SK-N-SH treated with all-trans-retinoic acid at 6 μM for 48 hours (cell line): ENCODE results near the gene KLK6.

Experiments used
- ATAC-seq: fragments of 200-7000 bp; cut with Tn5 transposase; 3 replicates; pipeline ENCODE4 v1.9.1; 2020; ENCODE audit warnings: mild to moderate bottlenecking, moderate library complexity
- ARNTL ChIP-seq: fragments of 450-650 bp; formaldehyde crosslinking; IDR thresholded peaks from 2 replicates; pipeline ENCODE4 v1.5.0; 2020; ENCODE audit warnings: low read depth, mild to moderate bottlenecking, moderate library complexity, borderline replicate concordance
- BACH2 ChIP-seq: fragments of 250-450 bp; sonication (Bioruptor Pico); IDR thresholded peaks from 2 replicates; pipeline ENCODE4 v1.9.0; 2021; ENCODE audit warnings: mild to moderate bottlenecking, borderline replicate concordance
- GLIS3 ChIP-seq: fragments of 250-450 bp; sonication (Bioruptor Pico); IDR thresholded peaks from 2 replicates; pipeline ENCODE4 v1.5.0; 2020; ENCODE audit warnings: mild to moderate bottlenecking, moderate library complexity
- OSR1 ChIP-seq: fragments of 250-450 bp; sonication (Bioruptor Pico); IDR thresholded peaks from 2 replicates; pipeline ENCODE4 v1.8.0; 2022; ENCODE audit warnings: moderate library complexity, mild to moderate bottlenecking, inconsistent platforms
- RARB ChIP-seq: fragments of 250-450 bp; sonication (Bioruptor Pico); IDR thresholded peaks from 2 replicates; pipeline ENCODE4 v1.8.0; 2021; ENCODE audit warnings: mild to moderate bottlenecking, moderate library complexity
- TCF4 ChIP-seq: fragments of 250-450 bp; sonication (Bioruptor Pico); IDR thresholded peaks from 2 replicates; pipeline ENCODE4 v1.8.0; 2021; ENCODE audit warnings: mild to moderate bottlenecking, moderate library complexity, borderline replicate concordance
- TOX ChIP-seq: fragments of 250-450 bp; sonication (Bioruptor Pico); IDR thresholded peaks from 2 replicates; pipeline ENCODE4 v1.8.0; 2021; ENCODE audit warnings: mild to moderate bottlenecking, moderate library complexity, borderline replicate concordance
- ZC3H10 ChIP-seq: fragments of 250-450 bp; sonication (Bioruptor Pico); IDR thresholded peaks from 2 replicates; pipeline ENCODE4 v1.5.1; 2021; ENCODE audit warnings: mild to moderate bottlenecking, moderate library complexity
- ZFP3 ChIP-seq: fragments of 250-450 bp; sonication (Bioruptor Pico); IDR thresholded peaks from 2 replicates; pipeline ENCODE4 v1.5.0; 2020; ENCODE audit warnings: mild to moderate bottlenecking, moderate library complexity
- ZFP30 ChIP-seq: fragments of 450-650 bp; formaldehyde crosslinking; IDR thresholded peaks from 2 replicates; pipeline ENCODE4 v1.5.0; 2022; ENCODE audit warnings: mild to moderate bottlenecking, moderate library complexity
- ZNF565 ChIP-seq: fragments of 450-650 bp; formaldehyde crosslinking; conservative IDR thresholded peaks from 2 replicates; pipeline ENCODE4 v1.5.0; 2020; ENCODE audit warnings: low read depth, mild to moderate bottlenecking, moderate library complexity
- ZNF70 ChIP-seq: fragments of 450-650 bp; formaldehyde crosslinking; IDR thresholded peaks from 2 replicates; pipeline ENCODE4 v1.5.0; 2020; ENCODE audit warnings: mild to moderate bottlenecking, moderate library complexity
- ZNF8 ChIP-seq: fragments of 450-650 bp; formaldehyde crosslinking; IDR thresholded peaks from 2 replicates; pipeline ENCODE4 v1.5.0; 2020; ENCODE audit warnings: mild to moderate bottlenecking, moderate library complexity
- TF ChIP-seq, protein P1 (sequence below): fragments of 250-450 bp; sonication (Bioruptor Pico); IDR thresholded peaks from 2 replicates; pipeline ENCODE4 v1.5.0; 2020; ENCODE audit warnings: mild to moderate bottlenecking, moderate library complexity
- TF ChIP-seq, protein P2 (sequence below): fragments of 250-450 bp; sonication (Bioruptor Pico); IDR thresholded peaks from 2 replicates; pipeline ENCODE4 v1.8.0; 2020; ENCODE audit warnings: mild to moderate bottlenecking, moderate library complexity, borderline replicate concordance
- TF ChIP-seq, protein P3 (sequence below): fragments of 250-450 bp; sonication (Bioruptor Pico); IDR thresholded peaks from 2 replicates; pipeline ENCODE4 v1.5.1; 2021; ENCODE audit warnings: mild to moderate bottlenecking, moderate library complexity
- TF ChIP-seq, protein P4 (sequence below): fragments of 250-450 bp; sonication (Bioruptor Pico); IDR thresholded peaks from 2 replicates; pipeline ENCODE4 v1.5.1; 2020; ENCODE audit warnings: low read depth, mild to moderate bottlenecking, moderate library complexity
- TF ChIP-seq, protein P5 (sequence below): fragments of 250-450 bp; sonication (Bioruptor Pico); IDR thresholded peaks from 2 replicates; pipeline ENCODE4 v1.8.0; 2021; ENCODE audit warnings: low read depth, mild to moderate bottlenecking, moderate library complexity, borderline replicate concordance

The KLK6 gene

DNA sequence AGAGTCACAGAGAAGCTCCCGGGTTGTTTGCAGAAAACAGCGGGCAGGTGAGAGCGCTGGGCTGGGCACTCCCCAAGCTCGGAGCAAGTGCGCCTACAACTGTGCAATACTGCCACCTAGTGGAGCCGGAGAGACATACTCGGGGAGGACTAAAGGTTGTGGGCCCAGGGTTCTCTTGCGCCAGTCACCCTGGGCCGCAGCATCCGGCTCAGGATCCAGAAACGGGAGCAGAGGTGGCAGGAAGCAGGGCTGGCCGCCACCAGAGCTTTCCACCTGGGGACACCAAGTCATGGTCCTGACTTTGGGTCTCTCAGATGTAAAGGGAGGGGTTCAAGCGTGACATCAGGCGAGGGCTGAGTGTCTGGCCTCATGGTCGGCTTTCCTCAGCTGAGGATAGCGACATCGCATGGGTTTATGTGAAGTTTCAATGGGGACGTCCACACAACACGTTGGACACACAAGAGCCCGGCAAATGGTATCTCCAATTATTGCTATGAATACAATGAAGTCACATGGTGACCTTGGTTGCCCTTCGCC lies 47.0 kb downstream of the KLK6 start (continued):
- TF ChIP-seq RARB (CRISPR knock-in tag) (no peak), ZNF70 (CRISPR knock-in tag) (no peak), ARNTL (CRISPR knock-in tag) (no peak), TCF4 (CRISPR knock-in tag) (no peak), ZC3H10 (CRISPR knock-in tag) (no peak), ZFP30 (CRISPR knock-in tag) (no peak), ZNF565 (CRISPR knock-in tag) (no peak), GLIS3 (CRISPR knock-in tag) (no peak)
- TF ChIP-seq, protein P1, sequence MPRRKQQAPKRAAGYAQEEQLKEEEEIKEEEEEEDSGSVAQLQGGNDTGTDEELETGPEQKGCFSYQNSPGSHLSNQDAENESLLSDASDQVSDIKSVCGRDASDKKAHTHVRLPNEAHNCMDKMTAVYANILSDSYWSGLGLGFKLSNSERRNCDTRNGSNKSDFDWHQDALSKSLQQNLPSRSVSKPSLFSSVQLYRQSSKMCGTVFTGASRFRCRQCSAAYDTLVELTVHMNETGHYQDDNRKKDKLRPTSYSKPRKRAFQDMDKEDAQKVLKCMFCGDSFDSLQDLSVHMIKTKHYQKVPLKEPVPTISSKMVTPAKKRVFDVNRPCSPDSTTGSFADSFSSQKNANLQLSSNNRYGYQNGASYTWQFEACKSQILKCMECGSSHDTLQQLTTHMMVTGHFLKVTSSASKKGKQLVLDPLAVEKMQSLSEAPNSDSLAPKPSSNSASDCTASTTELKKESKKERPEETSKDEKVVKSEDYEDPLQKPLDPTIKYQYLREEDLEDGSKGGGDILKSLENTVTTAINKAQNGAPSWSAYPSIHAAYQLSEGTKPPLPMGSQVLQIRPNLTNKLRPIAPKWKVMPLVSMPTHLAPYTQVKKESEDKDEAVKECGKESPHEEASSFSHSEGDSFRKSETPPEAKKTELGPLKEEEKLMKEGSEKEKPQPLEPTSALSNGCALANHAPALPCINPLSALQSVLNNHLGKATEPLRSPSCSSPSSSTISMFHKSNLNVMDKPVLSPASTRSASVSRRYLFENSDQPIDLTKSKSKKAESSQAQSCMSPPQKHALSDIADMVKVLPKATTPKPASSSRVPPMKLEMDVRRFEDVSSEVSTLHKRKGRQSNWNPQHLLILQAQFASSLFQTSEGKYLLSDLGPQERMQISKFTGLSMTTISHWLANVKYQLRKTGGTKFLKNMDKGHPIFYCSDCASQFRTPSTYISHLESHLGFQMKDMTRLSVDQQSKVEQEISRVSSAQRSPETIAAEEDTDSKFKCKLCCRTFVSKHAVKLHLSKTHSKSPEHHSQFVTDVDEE (CRISPR knock-in tag): no peak

DNA sequence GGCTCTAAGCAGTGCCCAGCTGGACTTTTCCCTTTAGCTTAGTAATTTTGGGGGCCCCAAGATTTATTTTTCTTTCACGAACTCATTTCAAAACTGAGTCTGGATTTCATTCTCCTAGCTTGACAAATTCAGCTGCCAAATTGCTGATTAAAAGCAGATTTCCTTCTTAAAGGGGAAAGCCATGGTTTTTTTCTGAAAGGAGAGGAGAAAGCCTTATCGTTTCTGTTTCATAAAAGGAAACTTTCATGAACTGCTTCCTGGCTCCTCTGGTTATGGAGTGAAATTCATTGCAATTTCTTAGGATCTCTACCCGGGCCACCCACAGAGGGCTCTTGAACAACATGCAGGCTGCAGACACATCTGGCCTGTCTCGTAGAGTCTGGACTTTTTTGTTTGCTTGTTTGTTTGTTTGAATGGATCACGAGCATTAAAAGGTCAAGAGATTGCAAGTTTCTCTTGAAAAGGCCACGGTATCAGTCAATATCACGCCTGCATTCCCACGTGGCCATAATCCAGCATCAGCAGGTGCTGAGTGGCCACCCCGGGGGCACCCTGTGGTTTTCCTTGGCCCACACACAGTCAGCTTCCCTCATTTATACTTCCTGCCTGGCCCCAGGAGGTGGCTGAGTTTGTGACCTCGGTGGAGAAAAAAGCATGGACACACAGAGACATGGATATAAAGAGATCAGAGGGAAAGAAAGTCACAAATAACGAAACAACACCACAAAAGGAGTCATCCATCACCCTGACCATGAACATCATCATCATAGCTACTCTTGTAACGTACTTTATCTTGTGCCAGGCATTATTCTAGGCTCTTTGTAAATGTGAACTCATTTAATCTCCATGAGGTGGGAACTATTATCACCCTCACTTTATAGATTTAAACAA lies 47.7 kb downstream of the KLK6 start:
- TF ChIP-seq, protein P2, sequence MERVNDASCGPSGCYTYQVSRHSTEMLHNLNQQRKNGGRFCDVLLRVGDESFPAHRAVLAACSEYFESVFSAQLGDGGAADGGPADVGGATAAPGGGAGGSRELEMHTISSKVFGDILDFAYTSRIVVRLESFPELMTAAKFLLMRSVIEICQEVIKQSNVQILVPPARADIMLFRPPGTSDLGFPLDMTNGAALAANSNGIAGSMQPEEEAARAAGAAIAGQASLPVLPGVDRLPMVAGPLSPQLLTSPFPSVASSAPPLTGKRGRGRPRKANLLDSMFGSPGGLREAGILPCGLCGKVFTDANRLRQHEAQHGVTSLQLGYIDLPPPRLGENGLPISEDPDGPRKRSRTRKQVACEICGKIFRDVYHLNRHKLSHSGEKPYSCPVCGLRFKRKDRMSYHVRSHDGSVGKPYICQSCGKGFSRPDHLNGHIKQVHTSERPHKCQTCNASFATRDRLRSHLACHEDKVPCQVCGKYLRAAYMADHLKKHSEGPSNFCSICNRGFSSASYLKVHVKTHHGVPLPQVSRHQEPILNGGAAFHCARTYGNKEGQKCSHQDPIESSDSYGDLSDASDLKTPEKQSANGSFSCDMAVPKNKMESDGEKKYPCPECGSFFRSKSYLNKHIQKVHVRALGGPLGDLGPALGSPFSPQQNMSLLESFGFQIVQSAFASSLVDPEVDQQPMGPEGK: no peak
- TF ChIP-seq BACH2 (CRISPR knock-in tag): no peak
- no peak for TF ChIP-seq ARNTL (CRISPR knock-in tag)
- TF ChIP-seq, protein P3, sequence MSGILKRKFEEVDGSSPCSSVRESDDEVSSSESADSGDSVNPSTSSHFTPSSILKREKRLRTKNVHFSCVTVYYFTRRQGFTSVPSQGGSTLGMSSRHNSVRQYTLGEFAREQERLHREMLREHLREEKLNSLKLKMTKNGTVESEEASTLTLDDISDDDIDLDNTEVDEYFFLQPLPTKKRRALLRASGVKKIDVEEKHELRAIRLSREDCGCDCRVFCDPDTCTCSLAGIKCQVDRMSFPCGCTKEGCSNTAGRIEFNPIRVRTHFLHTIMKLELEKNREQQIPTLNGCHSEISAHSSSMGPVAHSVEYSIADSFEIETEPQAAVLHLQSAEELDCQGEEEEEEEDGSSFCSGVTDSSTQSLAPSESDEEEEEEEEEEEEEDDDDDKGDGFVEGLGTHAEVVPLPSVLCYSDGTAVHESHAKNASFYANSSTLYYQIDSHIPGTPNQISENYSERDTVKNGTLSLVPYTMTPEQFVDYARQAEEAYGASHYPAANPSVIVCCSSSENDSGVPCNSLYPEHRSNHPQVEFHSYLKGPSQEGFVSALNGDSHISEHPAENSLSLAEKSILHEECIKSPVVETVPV (CRISPR knock-in tag): no peak
- no peak for TF ChIP-seq RARB (CRISPR knock-in tag)
- TF ChIP-seq, protein P1 (CRISPR knock-in tag): no peak
- TF ChIP-seq OSR1 (CRISPR knock-in tag): no peak
- TF ChIP-seq, protein P4, sequence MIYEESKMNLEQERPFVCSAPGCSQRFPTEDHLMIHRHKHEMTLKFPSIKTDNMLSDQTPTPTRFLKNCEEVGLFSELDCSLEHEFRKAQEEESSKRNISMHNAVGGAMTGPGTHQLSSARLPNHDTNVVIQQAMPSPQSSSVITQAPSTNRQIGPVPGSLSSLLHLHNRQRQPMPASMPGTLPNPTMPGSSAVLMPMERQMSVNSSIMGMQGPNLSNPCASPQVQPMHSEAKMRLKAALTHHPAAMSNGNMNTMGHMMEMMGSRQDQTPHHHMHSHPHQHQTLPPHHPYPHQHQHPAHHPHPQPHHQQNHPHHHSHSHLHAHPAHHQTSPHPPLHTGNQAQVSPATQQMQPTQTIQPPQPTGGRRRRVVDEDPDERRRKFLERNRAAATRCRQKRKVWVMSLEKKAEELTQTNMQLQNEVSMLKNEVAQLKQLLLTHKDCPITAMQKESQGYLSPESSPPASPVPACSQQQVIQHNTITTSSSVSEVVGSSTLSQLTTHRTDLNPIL (CRISPR knock-in tag): no peak
- no peak for TF ChIP-seq ZFP30 (CRISPR knock-in tag)
- no peak; the same call in 1 of the 3 replicates for ATAC-seq

DNA sequence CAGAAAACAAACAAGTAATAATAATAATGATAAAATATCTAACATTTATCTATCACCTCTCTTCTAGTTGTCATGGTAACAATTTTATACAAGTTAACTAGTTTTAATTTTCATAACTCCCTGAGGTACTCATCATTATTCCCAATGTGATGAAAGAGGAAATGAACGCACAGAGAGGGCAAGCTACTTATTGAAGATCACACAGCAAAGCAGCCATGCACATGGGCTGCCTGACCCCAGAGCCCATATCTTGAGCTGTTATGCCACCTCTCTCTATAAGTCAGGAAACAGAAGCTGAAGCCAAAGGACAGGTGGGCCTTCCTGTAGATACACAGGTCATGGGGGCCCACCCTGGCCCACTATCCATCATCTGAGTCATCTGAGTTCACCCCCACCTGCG lies 53.3 kb downstream of the KLK6 start:
- ATAC-seq: no peak
- TF ChIP-seq, protein P3 (CRISPR knock-in tag): no peak
- TF ChIP-seq BACH2 (CRISPR knock-in tag) (no peak), TOX (CRISPR knock-in tag) (no peak), ZFP3 (CRISPR knock-in tag) (no peak), ZC3H10 (CRISPR knock-in tag) (no peak), ZNF8 (CRISPR knock-in tag) (no peak), ZNF565 (CRISPR knock-in tag) (no peak), OSR1 (CRISPR knock-in tag) (no peak), ZFP30 (CRISPR knock-in tag) (no peak)
- TF ChIP-seq, protein P5, sequence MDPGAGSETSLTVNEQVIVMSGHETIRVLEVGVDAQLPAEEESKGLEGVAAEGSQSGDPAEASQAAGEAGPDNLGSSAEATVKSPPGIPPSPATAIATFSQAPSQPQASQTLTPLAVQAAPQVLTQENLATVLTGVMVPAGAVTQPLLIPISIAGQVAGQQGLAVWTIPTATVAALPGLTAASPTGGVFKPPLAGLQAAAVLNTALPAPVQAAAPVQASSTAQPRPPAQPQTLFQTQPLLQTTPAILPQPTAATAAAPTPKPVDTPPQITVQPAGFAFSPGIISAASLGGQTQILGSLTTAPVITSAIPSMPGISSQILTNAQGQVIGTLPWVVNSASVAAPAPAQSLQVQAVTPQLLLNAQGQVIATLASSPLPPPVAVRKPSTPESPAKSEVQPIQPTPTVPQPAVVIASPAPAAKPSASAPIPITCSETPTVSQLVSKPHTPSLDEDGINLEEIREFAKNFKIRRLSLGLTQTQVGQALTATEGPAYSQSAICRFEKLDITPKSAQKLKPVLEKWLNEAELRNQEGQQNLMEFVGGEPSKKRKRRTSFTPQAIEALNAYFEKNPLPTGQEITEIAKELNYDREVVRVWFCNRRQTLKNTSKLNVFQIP (CRISPR knock-in tag): no peak
